H9 (cell line): ENCODE data around the gene GGA3. TPM values are rescaled to one million over a fixed set of nuclear protein-coding genes. Genes with fewer than 3 reads are reported as not detected.

Source experiments
- DNase-seq: peaks from one replicate; pipeline ENCODE4 v3.0.0-alpha.2; 2017
- H2AFZ ChIP-seq: one replicate; pipeline ENCODE4 v1.6.1; 2013; ENCODE audit warnings: mild to moderate bottlenecking, low read length, control low read depth, moderate library complexity
- H2AK5ac ChIP-seq: 2 replicates; pipeline ENCODE4 v1.6.1; 2013; ENCODE audit warnings: low read length, control low read depth, mixed read lengths; ENCODE audit not compliant: insufficient read length
- H2BK120ac ChIP-seq: one replicate; pipeline ENCODE4 v1.6.1; 2013; ENCODE audit warnings: low read depth, mild to moderate bottlenecking, low read length, control low read depth, inconsistent platforms; ENCODE audit not compliant: poor library complexity, severe bottlenecking
- H2BK12ac ChIP-seq: 2 replicates; pipeline ENCODE4 v1.6.1; 2013; ENCODE audit warnings: low read length, control low read depth, mixed read lengths, low read depth; ENCODE audit not compliant: insufficient read length
- H2BK15ac ChIP-seq: 2 replicates; pipeline ENCODE4 v1.6.1; 2013; ENCODE audit warnings: low read depth, low read length, control low read depth
- H2BK20ac ChIP-seq: one replicate; pipeline ENCODE4 v1.6.1; 2013; ENCODE audit warnings: low read depth, mild to moderate bottlenecking, low read length, control low read depth, inconsistent platforms; ENCODE audit not compliant: poor library complexity, severe bottlenecking
- H2BK5ac ChIP-seq: 2 replicates; pipeline ENCODE4 v1.6.1; 2013; ENCODE audit warnings: low read length, control low read depth, mixed read lengths; ENCODE audit not compliant: insufficient read length
- H3K14ac ChIP-seq: 2 replicates; pipeline ENCODE4 v1.6.1; 2013; ENCODE audit warnings: low read length, control low read depth; ENCODE audit not compliant: insufficient read depth
- H3K18ac ChIP-seq: 2 replicates; pipeline ENCODE4 v1.6.1; 2013; ENCODE audit warnings: low read depth, mild to moderate bottlenecking, mixed read lengths, low read length, control low read depth; ENCODE audit not compliant: insufficient read length
- H3K23ac ChIP-seq: 2 replicates; pipeline ENCODE4 v1.6.1; 2013; ENCODE audit warnings: low read length, control low read depth, mixed read lengths, low read depth; ENCODE audit not compliant: insufficient read length
- H3K23me2 ChIP-seq: 2 replicates; pipeline ENCODE4 v1.6.1; 2013; ENCODE audit warnings: low read depth, mild to moderate bottlenecking, mixed read lengths, low read length, control low read depth; ENCODE audit not compliant: insufficient read length, poor library complexity, severe bottlenecking
- H3K27ac ChIP-seq: 2 replicates; pipeline ENCODE4 v1.5.1; 2013; ENCODE audit warnings: low read length, control low read depth, mixed read lengths, low read depth; ENCODE audit not compliant: insufficient read length
- H3K27me3 ChIP-seq: 2 replicates; pipeline ENCODE4 v1.6.1; 2013; ENCODE audit warnings: low read length, control low read depth, inconsistent platforms; ENCODE audit not compliant: insufficient read depth
- H3K4ac ChIP-seq: 2 replicates; pipeline ENCODE4 v1.6.1; 2013; ENCODE audit warnings: low read depth, mild to moderate bottlenecking, control low read depth, inconsistent platforms, low read length, moderate library complexity
- H3K4me1 ChIP-seq: 2 replicates; pipeline ENCODE4 v1.6.1; 2013; ENCODE audit warnings: low read length, control low read depth, inconsistent platforms; ENCODE audit not compliant: insufficient read depth
- H3K4me2 ChIP-seq: 2 replicates; pipeline ENCODE4 v1.6.1; 2013; ENCODE audit warnings: low read length, control low read depth, mixed read lengths; ENCODE audit not compliant: insufficient read length, insufficient read depth
- H3K56ac ChIP-seq: 2 replicates; pipeline ENCODE4 v1.6.1; 2013; ENCODE audit warnings: low read depth, mild to moderate bottlenecking, mixed read lengths, low read length, control low read depth; ENCODE audit not compliant: insufficient read length
- H3K79me1 ChIP-seq: 2 replicates; pipeline ENCODE4 v1.6.1; 2013; ENCODE audit warnings: low read depth, mild to moderate bottlenecking, moderate library complexity, low read length, control low read depth, inconsistent platforms; ENCODE audit not compliant: insufficient read depth, poor library complexity, severe bottlenecking
- H3K79me2 ChIP-seq: 2 replicates; pipeline ENCODE4 v1.6.1; 2013; ENCODE audit warnings: low read length, control low read depth, inconsistent platforms; ENCODE audit not compliant: insufficient read depth
- H3K9ac ChIP-seq: 2 replicates; pipeline ENCODE4 v1.6.1; 2013; ENCODE audit warnings: low read length, control low read depth, mixed read lengths; ENCODE audit not compliant: insufficient read length; ENCODE audit errors: extremely low read depth
- H3K9me3 ChIP-seq: one replicate; pipeline ENCODE4 v1.6.1; 2013; ENCODE audit warnings: low read depth, low read length, inconsistent platforms; ENCODE audit not compliant: control insufficient read depth
- H3T11ph ChIP-seq: one replicate; pipeline ENCODE4 v1.6.1; 2013; ENCODE audit warnings: mild to moderate bottlenecking, low read length, control low read depth, inconsistent platforms
- H4K20me1 ChIP-seq: one replicate; pipeline ENCODE4 v1.6.1; 2013; ENCODE audit not compliant: control insufficient read depth, insufficient read length, insufficient read depth
- H4K5ac ChIP-seq: 2 replicates; pipeline ENCODE4 v1.6.1; 2013; ENCODE audit warnings: low read depth, mild to moderate bottlenecking, mixed read lengths, low read length, control low read depth; ENCODE audit not compliant: insufficient read length
- H4K8ac ChIP-seq: replicated peaks from 2 replicates; pipeline ENCODE4 v1.6.1; 2013; ENCODE audit warnings: low read length, control low read depth, mixed read lengths, low read depth; ENCODE audit not compliant: insufficient read length
- H4K91ac ChIP-seq: 2 replicates; pipeline ENCODE4 v1.6.1; 2013; ENCODE audit warnings: low read depth, mild to moderate bottlenecking, moderate library complexity, mixed read lengths, low read length, control low read depth; ENCODE audit not compliant: insufficient read length
- H3K27ac Mint-ChIP-seq, 3 experiments: 2 replicates in 2 of 3; 3 replicates in 1 of 3; pipeline ENCODE4 v1.8.0; 2020 to 2021; ENCODE audit warnings: mixed read lengths in 3 of 3, mild to moderate bottlenecking in 1 of 3, moderate library complexity in 1 of 3
- H3K27me3 Mint-ChIP-seq: 2 replicates; pipeline ENCODE4 v1.8.0; 2021; ENCODE audit warnings: low read depth, mild to moderate bottlenecking, moderate library complexity, mixed read lengths
- H3K36me3 Mint-ChIP-seq, 3 experiments: 2 replicates in 2 of 3; 3 replicates in 1 of 3; pipeline ENCODE4 v1.8.0; 2020 to 2021; ENCODE audit warnings: low read depth in 3 of 3, mixed read lengths in 3 of 3; ENCODE audit not compliant: insufficient read depth in 1 of 3
- H3K4me1 Mint-ChIP-seq, 2 experiments: 2 replicates each; pipeline ENCODE4 v1.8.0; 2020; ENCODE audit warnings: mixed read lengths in 2 of 2
- H3K4me3 Mint-ChIP-seq, 2 experiments: 2 replicates in 1 of 2; 3 replicates in 1 of 2; pipeline ENCODE4 v1.8.0; 2020 to 2021; ENCODE audit warnings: mild to moderate bottlenecking in 2 of 2, mixed read lengths in 2 of 2, moderate library complexity in 1 of 2
- H3K9me3 Mint-ChIP-seq, 2 experiments: 2 replicates in 1 of 2; 3 replicates in 1 of 2; pipeline ENCODE4 v1.8.0; 2020; ENCODE audit warnings: mild to moderate bottlenecking in 2 of 2, mixed read lengths in 2 of 2, moderate library complexity in 1 of 2
- WGBS: extraction: QIAGEN DNeasy Blood & Tissue Kit; methylation state at CpG from one replicate; pipeline ENCODE4 v1.1.7; 2013; ENCODE audit warnings: missing lambda C conversion rate, low lambda C conversion rate, mixed read lengths; ENCODE audit not compliant: insufficient read length; ENCODE audit errors: extremely low coverage; 5-methylcytosine and 5-hydroxymethylcytosine counted together
- total RNA-seq: library from RNA; stranded (reverse); gene quantifications from 2 replicates; pipeline ENCODE4 v1.2.1, GENCODE V29; 2021
- TF ChIP-seq, protein P1 (sequence below): fragments of 200-600 bp; sonication (generic); conservative IDR thresholded peaks from 3 replicates; pipeline ENCODE4 v1.8.0; 2021; ENCODE audit warnings: antibody characterized with exemption, mild to moderate bottlenecking

GGA3 gene
- total RNA-seq, 1 experiment from 2014 or later, result 50.3 TPM

DNA sequence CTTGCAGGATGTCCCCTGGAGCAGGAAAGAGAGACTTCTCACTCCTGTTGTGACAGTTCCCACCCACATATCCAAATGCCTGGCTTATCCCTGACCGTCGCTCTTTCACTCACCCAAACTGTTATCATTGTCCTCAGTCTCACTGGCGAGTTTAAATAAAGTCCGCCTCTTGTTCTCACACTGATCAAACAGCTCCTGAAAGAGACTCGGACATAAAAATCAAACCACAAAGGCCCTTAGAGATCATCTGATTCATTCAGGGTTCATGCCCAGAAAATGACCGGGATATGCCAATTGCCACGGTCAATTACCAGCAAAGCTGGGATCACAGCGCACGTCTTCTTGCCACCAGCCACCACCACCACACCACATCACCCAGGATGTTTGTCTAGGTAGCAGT is 19.9 kb downstream of the GGA3 start:
- H3K56ac ChIP-seq, result no peak overlapping the region
- H2BK120ac ChIP-seq, result no peak overlapping the region
- no CpG with 5 or more reads among the region's 9 CpGs for WGBS
- H3K79me2 ChIP-seq, result no peaks in the 10 kb centered on the region
- H3K27ac Mint-ChIP-seq, result peak overlapping the region in 1 of 3 experiments; percentile 70; a peak in 1 of 7 replicates
- no peaks in the 10 kb centered on the region for H3K9me3 ChIP-seq
- H4K91ac ChIP-seq, result no peak overlapping the region
- H4K5ac ChIP-seq, result no peak overlapping the region
- no peak overlapping the region for H2BK12ac ChIP-seq
- no peak for DNase-seq
- no peaks in the 10 kb centered on the region for H3K4me1 ChIP-seq
- no peak overlapping the region for H2AFZ ChIP-seq
- H3K36me3 Mint-ChIP-seq, result peaks cover 39 to 85% (median 82%) of the 10 kb centered on the region in 3 experiments; a peak in 6 of 7 replicates
- no peak overlapping the region for H3K27ac ChIP-seq
- H3K4ac ChIP-seq, result no peak overlapping the region
- H3K9me3 Mint-ChIP-seq, result no peaks in the 10 kb centered on the region
- no peak overlapping the region for H2BK5ac ChIP-seq
- H3K14ac ChIP-seq, result no peak overlapping the region
- H3K27me3 Mint-ChIP-seq, result no peaks in the 10 kb centered on the region
- no peak overlapping the region for H2AK5ac ChIP-seq
- no peaks in the 10 kb centered on the region for H3K79me1 ChIP-seq
- H3K18ac ChIP-seq, result no peak overlapping the region
- no peaks in the 10 kb centered on the region for H3K23me2 ChIP-seq
- H3K23ac ChIP-seq, result no peak overlapping the region
- TF ChIP-seq, protein P1, sequence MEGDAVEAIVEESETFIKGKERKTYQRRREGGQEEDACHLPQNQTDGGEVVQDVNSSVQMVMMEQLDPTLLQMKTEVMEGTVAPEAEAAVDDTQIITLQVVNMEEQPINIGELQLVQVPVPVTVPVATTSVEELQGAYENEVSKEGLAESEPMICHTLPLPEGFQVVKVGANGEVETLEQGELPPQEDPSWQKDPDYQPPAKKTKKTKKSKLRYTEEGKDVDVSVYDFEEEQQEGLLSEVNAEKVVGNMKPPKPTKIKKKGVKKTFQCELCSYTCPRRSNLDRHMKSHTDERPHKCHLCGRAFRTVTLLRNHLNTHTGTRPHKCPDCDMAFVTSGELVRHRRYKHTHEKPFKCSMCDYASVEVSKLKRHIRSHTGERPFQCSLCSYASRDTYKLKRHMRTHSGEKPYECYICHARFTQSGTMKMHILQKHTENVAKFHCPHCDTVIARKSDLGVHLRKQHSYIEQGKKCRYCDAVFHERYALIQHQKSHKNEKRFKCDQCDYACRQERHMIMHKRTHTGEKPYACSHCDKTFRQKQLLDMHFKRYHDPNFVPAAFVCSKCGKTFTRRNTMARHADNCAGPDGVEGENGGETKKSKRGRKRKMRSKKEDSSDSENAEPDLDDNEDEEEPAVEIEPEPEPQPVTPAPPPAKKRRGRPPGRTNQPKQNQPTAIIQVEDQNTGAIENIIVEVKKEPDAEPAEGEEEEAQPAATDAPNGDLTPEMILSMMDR, result no peak
- peaks cover 4% of the 10 kb centered on the region for H4K20me1 ChIP-seq
- H2BK20ac ChIP-seq, result no peak overlapping the region
- H2BK15ac ChIP-seq, result no peak overlapping the region
- no peak overlapping the region for H3K9ac ChIP-seq
- no peak overlapping the region for H3K4me3 Mint-ChIP-seq
- no peak overlapping the region for H3K4me2 ChIP-seq
- H3T11ph ChIP-seq, result no peak overlapping the region
- no peaks in the 10 kb centered on the region for H3K27me3 ChIP-seq
- no peak overlapping the region for H4K8ac ChIP-seq
- peaks cover 8 to 15% of the 10 kb centered on the region in 2 experiments for H3K4me1 Mint-ChIP-seq
